ENCODE data around the gene SPEG.

- TF ChIP-seq CTCF (IDR thresholded peaks at IDR 0.05) (no peak), POLR2A (IDR thresholded peaks at IDR 0.05) (no peak)
Measured at GRCh38 chr2:219484343-219485200, 49.9 kb downstream of the SPEG start.

All from right lobe of liver (tissue), 4 donors.